H9 (cell line): Measurements from ENCODE around the gene NRG3. TPM values are rescaled to one million over a fixed set of nuclear protein-coding genes. Genes with fewer than 3 reads are reported as not detected.

Source experiments
- DNase-seq: peaks from one replicate; pipeline ENCODE4 v3.0.0-alpha.2; 2017
- H2AFZ ChIP-seq: one replicate; pipeline ENCODE4 v1.6.1; 2013; ENCODE audit warnings: mild to moderate bottlenecking, low read length, control low read depth, moderate library complexity
- H2AK5ac ChIP-seq: 2 replicates; pipeline ENCODE4 v1.6.1; 2013; ENCODE audit warnings: low read length, control low read depth, mixed read lengths; ENCODE audit not compliant: insufficient read length
- H2BK120ac ChIP-seq: one replicate; pipeline ENCODE4 v1.6.1; 2013; ENCODE audit warnings: low read depth, mild to moderate bottlenecking, low read length, control low read depth, inconsistent platforms; ENCODE audit not compliant: poor library complexity, severe bottlenecking
- H2BK12ac ChIP-seq: 2 replicates; pipeline ENCODE4 v1.6.1; 2013; ENCODE audit warnings: low read length, control low read depth, mixed read lengths, low read depth; ENCODE audit not compliant: insufficient read length
- H2BK15ac ChIP-seq: 2 replicates; pipeline ENCODE4 v1.6.1; 2013; ENCODE audit warnings: low read depth, low read length, control low read depth
- H2BK20ac ChIP-seq: one replicate; pipeline ENCODE4 v1.6.1; 2013; ENCODE audit warnings: low read depth, mild to moderate bottlenecking, low read length, control low read depth, inconsistent platforms; ENCODE audit not compliant: poor library complexity, severe bottlenecking
- H2BK5ac ChIP-seq: 2 replicates; pipeline ENCODE4 v1.6.1; 2013; ENCODE audit warnings: low read length, control low read depth, mixed read lengths; ENCODE audit not compliant: insufficient read length
- H3K14ac ChIP-seq: 2 replicates; pipeline ENCODE4 v1.6.1; 2013; ENCODE audit warnings: low read length, control low read depth; ENCODE audit not compliant: insufficient read depth
- H3K18ac ChIP-seq: 2 replicates; pipeline ENCODE4 v1.6.1; 2013; ENCODE audit warnings: low read depth, mild to moderate bottlenecking, mixed read lengths, low read length, control low read depth; ENCODE audit not compliant: insufficient read length
- H3K23ac ChIP-seq: 2 replicates; pipeline ENCODE4 v1.6.1; 2013; ENCODE audit warnings: low read length, control low read depth, mixed read lengths, low read depth; ENCODE audit not compliant: insufficient read length
- H3K23me2 ChIP-seq: 2 replicates; pipeline ENCODE4 v1.6.1; 2013; ENCODE audit warnings: low read depth, mild to moderate bottlenecking, mixed read lengths, low read length, control low read depth; ENCODE audit not compliant: insufficient read length, poor library complexity, severe bottlenecking
- H3K27ac ChIP-seq: 2 replicates; pipeline ENCODE4 v1.5.1; 2013; ENCODE audit warnings: low read length, control low read depth, mixed read lengths, low read depth; ENCODE audit not compliant: insufficient read length
- H3K27me3 ChIP-seq: 2 replicates; pipeline ENCODE4 v1.6.1; 2013; ENCODE audit warnings: low read length, control low read depth, inconsistent platforms; ENCODE audit not compliant: insufficient read depth
- H3K4ac ChIP-seq: 2 replicates; pipeline ENCODE4 v1.6.1; 2013; ENCODE audit warnings: low read depth, mild to moderate bottlenecking, control low read depth, inconsistent platforms, low read length, moderate library complexity
- H3K4me1 ChIP-seq: 2 replicates; pipeline ENCODE4 v1.6.1; 2013; ENCODE audit warnings: low read length, control low read depth, inconsistent platforms; ENCODE audit not compliant: insufficient read depth
- H3K4me2 ChIP-seq: 2 replicates; pipeline ENCODE4 v1.6.1; 2013; ENCODE audit warnings: low read length, control low read depth, mixed read lengths; ENCODE audit not compliant: insufficient read length, insufficient read depth
- H3K56ac ChIP-seq: 2 replicates; pipeline ENCODE4 v1.6.1; 2013; ENCODE audit warnings: low read depth, mild to moderate bottlenecking, mixed read lengths, low read length, control low read depth; ENCODE audit not compliant: insufficient read length
- H3K79me1 ChIP-seq: 2 replicates; pipeline ENCODE4 v1.6.1; 2013; ENCODE audit warnings: low read depth, mild to moderate bottlenecking, moderate library complexity, low read length, control low read depth, inconsistent platforms; ENCODE audit not compliant: insufficient read depth, poor library complexity, severe bottlenecking
- H3K79me2 ChIP-seq: 2 replicates; pipeline ENCODE4 v1.6.1; 2013; ENCODE audit warnings: low read length, control low read depth, inconsistent platforms; ENCODE audit not compliant: insufficient read depth
- H3K9ac ChIP-seq: 2 replicates; pipeline ENCODE4 v1.6.1; 2013; ENCODE audit warnings: low read length, control low read depth, mixed read lengths; ENCODE audit not compliant: insufficient read length; ENCODE audit errors: extremely low read depth
- H3K9me3 ChIP-seq: one replicate; pipeline ENCODE4 v1.6.1; 2013; ENCODE audit warnings: low read depth, low read length, inconsistent platforms; ENCODE audit not compliant: control insufficient read depth
- H3T11ph ChIP-seq: one replicate; pipeline ENCODE4 v1.6.1; 2013; ENCODE audit warnings: mild to moderate bottlenecking, low read length, control low read depth, inconsistent platforms
- H4K20me1 ChIP-seq: one replicate; pipeline ENCODE4 v1.6.1; 2013; ENCODE audit not compliant: control insufficient read depth, insufficient read length, insufficient read depth
- H4K5ac ChIP-seq: 2 replicates; pipeline ENCODE4 v1.6.1; 2013; ENCODE audit warnings: low read depth, mild to moderate bottlenecking, mixed read lengths, low read length, control low read depth; ENCODE audit not compliant: insufficient read length
- H4K8ac ChIP-seq: replicated peaks from 2 replicates; pipeline ENCODE4 v1.6.1; 2013; ENCODE audit warnings: low read length, control low read depth, mixed read lengths, low read depth; ENCODE audit not compliant: insufficient read length
- H4K91ac ChIP-seq: 2 replicates; pipeline ENCODE4 v1.6.1; 2013; ENCODE audit warnings: low read depth, mild to moderate bottlenecking, moderate library complexity, mixed read lengths, low read length, control low read depth; ENCODE audit not compliant: insufficient read length
- H3K27ac Mint-ChIP-seq, 3 experiments: 2 replicates in 2 of 3; 3 replicates in 1 of 3; pipeline ENCODE4 v1.8.0; 2020 to 2021; ENCODE audit warnings: mixed read lengths in 3 of 3, mild to moderate bottlenecking in 1 of 3, moderate library complexity in 1 of 3
- H3K27me3 Mint-ChIP-seq: 2 replicates; pipeline ENCODE4 v1.8.0; 2021; ENCODE audit warnings: low read depth, mild to moderate bottlenecking, moderate library complexity, mixed read lengths
- H3K36me3 Mint-ChIP-seq, 3 experiments: 2 replicates in 2 of 3; 3 replicates in 1 of 3; pipeline ENCODE4 v1.8.0; 2020 to 2021; ENCODE audit warnings: low read depth in 3 of 3, mixed read lengths in 3 of 3; ENCODE audit not compliant: insufficient read depth in 1 of 3
- H3K4me1 Mint-ChIP-seq, 2 experiments: 2 replicates each; pipeline ENCODE4 v1.8.0; 2020; ENCODE audit warnings: mixed read lengths in 2 of 2
- H3K4me3 Mint-ChIP-seq, 2 experiments: 2 replicates in 1 of 2; 3 replicates in 1 of 2; pipeline ENCODE4 v1.8.0; 2020 to 2021; ENCODE audit warnings: mild to moderate bottlenecking in 2 of 2, mixed read lengths in 2 of 2, moderate library complexity in 1 of 2
- H3K9me3 Mint-ChIP-seq, 2 experiments: 2 replicates in 1 of 2; 3 replicates in 1 of 2; pipeline ENCODE4 v1.8.0; 2020; ENCODE audit warnings: mild to moderate bottlenecking in 2 of 2, mixed read lengths in 2 of 2, moderate library complexity in 1 of 2
- WGBS: extraction: QIAGEN DNeasy Blood & Tissue Kit; methylation state at CpG from one replicate; pipeline ENCODE4 v1.1.7; 2013; ENCODE audit warnings: missing lambda C conversion rate, low lambda C conversion rate, mixed read lengths; ENCODE audit not compliant: insufficient read length; ENCODE audit errors: extremely low coverage; 5-methylcytosine and 5-hydroxymethylcytosine counted together
- total RNA-seq: library from RNA; stranded (reverse); gene quantifications from 2 replicates; pipeline ENCODE4 v1.2.1, GENCODE V29; 2021
- TF ChIP-seq, protein P1 (sequence below): fragments of 200-600 bp; sonication (generic); conservative IDR thresholded peaks from 3 replicates; pipeline ENCODE4 v1.8.0; 2021; ENCODE audit warnings: antibody characterized with exemption, mild to moderate bottlenecking

NRG3 gene
- total RNA-seq, 1 experiment from 2014 or later: 1.6 TPM

DNA sequence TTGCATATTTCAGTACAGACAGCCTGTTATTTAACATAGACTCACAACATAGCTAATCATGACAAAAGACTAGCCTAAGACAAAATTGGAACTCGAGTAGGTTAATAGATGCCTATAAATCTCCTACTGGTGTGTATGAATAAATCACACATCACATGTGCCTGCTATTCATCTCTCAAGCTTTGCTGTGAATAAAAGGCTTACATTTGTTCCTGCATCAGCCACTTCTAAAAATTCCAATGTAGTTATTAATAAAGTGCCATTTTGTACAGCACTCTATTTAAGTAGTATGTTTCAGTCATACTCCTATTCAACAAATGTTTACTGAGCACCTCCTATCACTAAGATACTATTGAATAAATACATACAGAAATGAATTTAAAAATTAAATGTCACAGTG lies 486.3 kb downstream of the NRG3 start:
- TF ChIP-seq, protein P1, sequence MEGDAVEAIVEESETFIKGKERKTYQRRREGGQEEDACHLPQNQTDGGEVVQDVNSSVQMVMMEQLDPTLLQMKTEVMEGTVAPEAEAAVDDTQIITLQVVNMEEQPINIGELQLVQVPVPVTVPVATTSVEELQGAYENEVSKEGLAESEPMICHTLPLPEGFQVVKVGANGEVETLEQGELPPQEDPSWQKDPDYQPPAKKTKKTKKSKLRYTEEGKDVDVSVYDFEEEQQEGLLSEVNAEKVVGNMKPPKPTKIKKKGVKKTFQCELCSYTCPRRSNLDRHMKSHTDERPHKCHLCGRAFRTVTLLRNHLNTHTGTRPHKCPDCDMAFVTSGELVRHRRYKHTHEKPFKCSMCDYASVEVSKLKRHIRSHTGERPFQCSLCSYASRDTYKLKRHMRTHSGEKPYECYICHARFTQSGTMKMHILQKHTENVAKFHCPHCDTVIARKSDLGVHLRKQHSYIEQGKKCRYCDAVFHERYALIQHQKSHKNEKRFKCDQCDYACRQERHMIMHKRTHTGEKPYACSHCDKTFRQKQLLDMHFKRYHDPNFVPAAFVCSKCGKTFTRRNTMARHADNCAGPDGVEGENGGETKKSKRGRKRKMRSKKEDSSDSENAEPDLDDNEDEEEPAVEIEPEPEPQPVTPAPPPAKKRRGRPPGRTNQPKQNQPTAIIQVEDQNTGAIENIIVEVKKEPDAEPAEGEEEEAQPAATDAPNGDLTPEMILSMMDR: no peak
- no CpG with 5 or more reads among the region's 1 CpG for WGBS
- no peak overlapping the region for H3K27ac ChIP-seq

More for the DNA sequence above, 486.3 kb downstream of the NRG3 start:
- no peaks in the 10 kb centered on the region for H3K4me1 ChIP-seq
- H3K56ac ChIP-seq: no peak overlapping the region
- H3T11ph ChIP-seq: no peak overlapping the region
- H3K23me2 ChIP-seq: no peaks in the 10 kb centered on the region
- no peak overlapping the region for H3K4me3 Mint-ChIP-seq
- H3K36me3 Mint-ChIP-seq: no peaks in the 10 kb centered on the region
- no peaks in the 10 kb centered on the region for H3K9me3 Mint-ChIP-seq
- no peak overlapping the region for H3K23ac ChIP-seq
- no peak overlapping the region for H3K27ac Mint-ChIP-seq
- no peak overlapping the region for H2AK5ac ChIP-seq
- no peak for DNase-seq
- no peaks in the 10 kb centered on the region for H3K79me2 ChIP-seq
- no peak overlapping the region for H2BK12ac ChIP-seq
- no peak overlapping the region for H3K9ac ChIP-seq
- H3K18ac ChIP-seq: no peak overlapping the region
- no peak overlapping the region for H3K4ac ChIP-seq
- H2BK120ac ChIP-seq: no peak overlapping the region
- H3K4me1 Mint-ChIP-seq: peaks cover 4 to 5% of the 10 kb centered on the region in 2 experiments
- no peak overlapping the region for H4K8ac ChIP-seq
- H4K5ac ChIP-seq: no peak overlapping the region
- no peaks in the 10 kb centered on the region for H3K27me3 ChIP-seq
- H2AFZ ChIP-seq: no peak overlapping the region
- no peak overlapping the region for H3K14ac ChIP-seq
- no peak overlapping the region for H2BK15ac ChIP-seq
- H2BK20ac ChIP-seq: no peak overlapping the region
- H3K9me3 ChIP-seq: no peaks in the 10 kb centered on the region
- no peak overlapping the region for H3K4me2 ChIP-seq
- H2BK5ac ChIP-seq: no peak overlapping the region
- no peak overlapping the region for H4K91ac ChIP-seq
- H3K27me3 Mint-ChIP-seq: no peaks in the 10 kb centered on the region
- H4K20me1 ChIP-seq: no peaks in the 10 kb centered on the region
- no peaks in the 10 kb centered on the region for H3K79me1 ChIP-seq
